ENCODE measurements around the gene MGLL. TPM values are rescaled to one million over a fixed set of nuclear protein-coding genes. Genes with fewer than 3 reads are reported as not detected.

MGLL gene
- total RNA-seq, 1 experiment from 2014 or later: 6.8 TPM

GRCh38 chr3:127669541-127670228, 152.6 kb downstream of the MGLL start:
- no TSS peak for BruUV-seq (replicated peaks)
- no peaks in the 10 kb centered on the region for H3K9me2 ChIP-seq (ENCODE audit: insufficient read depth)
- RAD21 ChIA-PET (ENCODE audit: low non-redundant PET in 1 of 2, low total read pairs in 2 of 2, uncharacterized antibody in 2 of 2, unreplicated experiment in 2 of 2): no interaction called here
- POLR2A ChIA-PET: no interaction called here
- no peaks in the 10 kb centered on the region for H4K20me1 ChIP-seq (ENCODE audit: insufficient read depth)
- intact Hi-C loops (cut with micrococcal nuclease): no loop called here
- H3K4me2 ChIP-seq (ENCODE audit: low read length): no peak overlapping the region
- no peak for TF ChIP-seq EZH2phosphoT487 (IDR thresholded peaks at IDR 0.05; ENCODE audit: borderline replicate concordance)
- no peak for TF ChIP-seq SRF (IDR thresholded peaks at IDR 0.05; ENCODE audit: low read depth)
- no peak for TF ChIP-seq YY1 (IDR thresholded peaks at IDR 0.05; ENCODE audit: extremely low read depth, insufficient replicate concordance, low read depth, low read length)
- TF ChIP-seq ATF3 (IDR thresholded peaks at IDR 0.05): no peak
- TF ChIP-seq CEBPB (IDR thresholded peaks at IDR 0.05; ENCODE audit: low read depth): no peak
- TF ChIP-seq TCF7L2 (IDR thresholded peaks at IDR 0.05; ENCODE audit: borderline replicate concordance, extremely low read depth, insufficient read depth, insufficient read length): no peak
- no peak for TF ChIP-seq SIN3A (IDR thresholded peaks at IDR 0.05; ENCODE audit: low read depth)
- TF ChIP-seq EZH2 (IDR thresholded peaks at IDR 0.05): no peak
- TF ChIP-seq ZNF274 (IDR thresholded peaks at IDR 0.05; ENCODE audit: low read depth, low read length): no peak
- H3K27ac ChIP-seq (ENCODE audit: low read depth, low read length): no peak overlapping the region
- no peak overlapping the region for H3K4me3 ChIP-seq (replicated peaks in 1 of 2; ENCODE audit: low read depth in 1 of 2, low read length in 2 of 2)
- no peak for ATAC-seq
- H3K27me3 ChIP-seq (ENCODE audit: insufficient read depth, low read length): no peaks in the 10 kb centered on the region
- no peaks in the 10 kb centered on the region for H3K79me2 ChIP-seq (ENCODE audit: insufficient read depth, low read length)
- no peaks in the 10 kb centered on the region for H3K36me3 ChIP-seq (ENCODE audit: control insufficient read depth in 1 of 2, insufficient read depth in 2 of 2, low read length in 2 of 2)
- no peak for DNase-seq (ENCODE audit: low read depth, low spot score)
- no peak overlapping the region for H3K9ac ChIP-seq (ENCODE audit: low read length)
- peaks cover 0 to 19% of the 10 kb centered on the region in 2 experiments; a peak in 2 of 4 replicates for H3K4me1 ChIP-seq (ENCODE audit: control insufficient read depth in 1 of 2, insufficient read depth in 2 of 2, low read length in 2 of 2)
- no peak overlapping the region for H2AFZ ChIP-seq (ENCODE audit: low read depth, low read length, poor library complexity, severe bottlenecking)
- CTCF ChIA-PET: no interaction called here
- H3K9me3 ChIP-seq (ENCODE audit: control insufficient read depth in 1 of 2, insufficient read depth in 1 of 2, low read depth in 1 of 2, low read length in 2 of 2): no peaks in the 10 kb centered on the region

- no peaks in the 10 kb centered on the region for H3K27me3 ChIP-seq (ENCODE audit: insufficient read depth, low read length)
- no peak overlapping the region for H3K9ac ChIP-seq (ENCODE audit: low read length)
- RAD21 ChIA-PET (ENCODE audit: low non-redundant PET in 1 of 2, low total read pairs in 2 of 2, uncharacterized antibody in 2 of 2, unreplicated experiment in 2 of 2): no interaction called here
- H3K79me2 ChIP-seq (ENCODE audit: insufficient read depth, low read length): no peaks in the 10 kb centered on the region
- no TSS peak for BruUV-seq (replicated peaks)
- H3K4me3 ChIP-seq (replicated peaks in 1 of 2; ENCODE audit: low read depth in 1 of 2, low read length in 2 of 2): no peak overlapping the region
- intact Hi-C loops (cut with micrococcal nuclease): no loop called here
- CTCF ChIA-PET: no interaction called here
- no peaks in the 10 kb centered on the region for H3K9me2 ChIP-seq (ENCODE audit: insufficient read depth)
- POLR2A ChIA-PET: interaction anchor here (0.6 kb wide), 1 partner anchor 139 kb away, joined by 5 read pairs; no protein-coding TSS in a partner anchor
- no peak overlapping the region for H3K27ac ChIP-seq (ENCODE audit: low read depth, low read length)
- peaks cover 0 to 18% of the 10 kb centered on the region in 2 experiments; a peak in 2 of 4 replicates for H3K4me1 ChIP-seq (ENCODE audit: control insufficient read depth in 1 of 2, insufficient read depth in 2 of 2, low read length in 2 of 2)
- DNase-seq (ENCODE audit: low read depth, low spot score): no peak
- ATAC-seq: no peak
- H2AFZ ChIP-seq (ENCODE audit: low read depth, low read length, poor library complexity, severe bottlenecking): no peak overlapping the region
- no peak overlapping the region for H3K4me2 ChIP-seq (ENCODE audit: low read length)
- no peaks in the 10 kb centered on the region for H3K9me3 ChIP-seq (ENCODE audit: control insufficient read depth in 1 of 2, insufficient read depth in 1 of 2, low read depth in 1 of 2, low read length in 2 of 2)
- H3K36me3 ChIP-seq (ENCODE audit: control insufficient read depth in 1 of 2, insufficient read depth in 2 of 2, low read length in 2 of 2): no peaks in the 10 kb centered on the region
- no peaks in the 10 kb centered on the region for H4K20me1 ChIP-seq (ENCODE audit: insufficient read depth)
- TF ChIP-seq ZBTB33 (IDR thresholded peaks at IDR 0.05; ENCODE audit: extremely low read depth, insufficient replicate concordance, low read length): no peak
- TF ChIP-seq ZNF274 (IDR thresholded peaks at IDR 0.05; ENCODE audit: low read depth, low read length): no peak
- TF ChIP-seq POLR2AphosphoS5 (IDR thresholded peaks at IDR 0.05; ENCODE audit: low read depth, low read length): no peak
- no peak for TF ChIP-seq EGR1 (IDR thresholded peaks at IDR 0.05; ENCODE audit: low read depth)
- no peak for TF ChIP-seq JUND (IDR thresholded peaks at IDR 0.05)
- no peak for TF ChIP-seq MAX (IDR thresholded peaks at IDR 0.05)
- TF ChIP-seq SIN3A (IDR thresholded peaks at IDR 0.05; ENCODE audit: low read depth): no peak
These were observed 153.4 kb downstream of the MGLL start for GRCh38 chr3:127668906-127669305.
